NCI-H1694 (cell line): ENCODE results near the gene CORO7.

Experiments
- DNase-seq: peaks from one replicate; lab custom pipeline; 2025; lab: John Stamatoyannopoulos, UW

The CORO7 gene

DNA sequence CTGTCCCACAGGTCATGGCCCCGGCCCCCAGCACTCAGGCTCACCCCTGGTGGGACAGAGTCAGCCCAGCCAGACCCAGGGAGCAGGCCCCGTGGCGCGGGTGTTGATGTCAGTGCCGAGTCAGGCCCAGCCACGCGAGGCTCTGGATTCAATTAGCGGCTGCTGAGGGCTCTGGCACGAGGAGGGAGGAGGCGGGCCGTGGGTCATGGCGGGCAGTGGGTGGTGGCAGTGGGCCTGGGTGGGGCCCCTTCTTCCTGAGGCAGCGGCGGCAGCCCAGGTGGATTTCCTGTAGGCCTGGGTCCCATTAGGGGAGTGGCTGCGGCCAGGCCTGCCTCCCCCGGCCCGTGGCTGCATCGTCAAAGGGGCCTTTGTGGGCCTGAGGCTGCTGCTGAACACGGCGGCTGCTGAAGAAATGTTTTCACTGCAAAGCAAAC, 31.9 kb downstream of the CORO7 start:
- no peak for DNase-seq

DNA sequence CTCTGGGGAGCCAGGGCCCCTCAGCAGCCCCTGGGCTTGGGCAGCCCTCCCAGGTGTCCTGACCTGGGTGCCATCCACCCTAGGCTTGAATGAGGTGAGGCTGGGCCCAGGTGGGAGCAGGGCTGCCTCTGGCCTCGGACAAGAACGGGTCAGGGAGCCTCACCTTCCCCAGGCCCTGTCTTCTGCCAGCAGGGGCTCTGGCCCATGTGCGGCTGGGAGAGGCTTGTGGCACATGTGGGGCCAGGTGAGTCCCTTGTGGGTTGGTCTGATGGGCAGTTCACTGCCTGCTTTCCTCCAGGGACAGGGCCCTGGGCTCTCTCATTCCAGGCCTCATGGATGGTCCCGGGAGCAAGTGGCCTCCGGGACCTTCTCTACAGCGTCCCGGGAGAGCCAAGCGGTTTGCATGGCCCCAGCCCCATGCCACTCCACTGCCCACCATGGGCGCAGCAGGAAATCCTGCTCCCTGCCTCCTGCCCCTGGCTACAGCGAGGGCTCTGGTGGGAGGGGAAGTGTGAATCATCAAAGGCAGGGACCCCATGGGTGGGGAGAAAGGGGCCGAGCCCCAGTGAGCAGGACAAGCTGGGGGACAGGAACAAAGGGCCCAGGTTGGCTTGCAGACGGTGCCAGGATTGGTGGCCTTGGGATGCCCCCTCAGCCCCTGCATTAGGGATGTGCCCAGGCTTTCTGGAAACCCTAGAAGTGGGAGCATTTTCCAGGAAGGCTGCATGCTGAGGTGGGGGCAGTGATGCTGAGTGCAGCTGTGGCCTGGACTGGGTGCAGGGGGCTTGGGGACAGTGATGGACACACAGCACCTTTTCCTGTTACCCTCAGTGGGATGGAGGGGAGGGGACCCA, 32.6 kb downstream of the CORO7 start:
- no peak for DNase-seq

DNA sequence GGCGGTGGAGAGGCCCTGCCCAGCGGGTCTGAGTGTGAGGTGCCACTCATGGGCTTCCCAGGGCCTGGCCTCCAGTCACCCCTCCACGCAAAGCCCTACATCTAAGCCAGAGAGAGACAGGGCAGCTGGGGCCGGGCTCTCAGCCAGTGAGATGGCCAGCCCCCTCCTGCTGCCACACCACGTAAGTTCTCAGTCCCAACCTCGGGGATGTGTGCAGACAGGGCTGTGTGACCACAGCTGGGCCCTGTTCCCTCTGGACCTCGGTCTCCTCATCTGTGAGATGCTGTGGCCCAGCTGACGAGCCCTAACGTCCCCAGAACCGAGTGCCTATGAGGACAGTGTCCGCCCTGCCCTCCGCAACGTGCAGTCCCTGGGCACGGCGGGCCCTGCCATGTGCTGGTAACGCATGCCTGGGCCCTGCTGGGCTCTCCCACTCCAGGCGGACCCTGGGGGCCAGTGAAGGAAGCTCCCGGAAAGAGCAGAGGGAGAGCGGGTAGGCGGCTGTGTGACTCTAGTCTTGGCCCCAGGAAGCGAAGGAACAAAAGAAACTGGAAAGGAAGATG, 33.5 kb downstream of the CORO7 start:
- no peak for DNase-seq

DNA sequence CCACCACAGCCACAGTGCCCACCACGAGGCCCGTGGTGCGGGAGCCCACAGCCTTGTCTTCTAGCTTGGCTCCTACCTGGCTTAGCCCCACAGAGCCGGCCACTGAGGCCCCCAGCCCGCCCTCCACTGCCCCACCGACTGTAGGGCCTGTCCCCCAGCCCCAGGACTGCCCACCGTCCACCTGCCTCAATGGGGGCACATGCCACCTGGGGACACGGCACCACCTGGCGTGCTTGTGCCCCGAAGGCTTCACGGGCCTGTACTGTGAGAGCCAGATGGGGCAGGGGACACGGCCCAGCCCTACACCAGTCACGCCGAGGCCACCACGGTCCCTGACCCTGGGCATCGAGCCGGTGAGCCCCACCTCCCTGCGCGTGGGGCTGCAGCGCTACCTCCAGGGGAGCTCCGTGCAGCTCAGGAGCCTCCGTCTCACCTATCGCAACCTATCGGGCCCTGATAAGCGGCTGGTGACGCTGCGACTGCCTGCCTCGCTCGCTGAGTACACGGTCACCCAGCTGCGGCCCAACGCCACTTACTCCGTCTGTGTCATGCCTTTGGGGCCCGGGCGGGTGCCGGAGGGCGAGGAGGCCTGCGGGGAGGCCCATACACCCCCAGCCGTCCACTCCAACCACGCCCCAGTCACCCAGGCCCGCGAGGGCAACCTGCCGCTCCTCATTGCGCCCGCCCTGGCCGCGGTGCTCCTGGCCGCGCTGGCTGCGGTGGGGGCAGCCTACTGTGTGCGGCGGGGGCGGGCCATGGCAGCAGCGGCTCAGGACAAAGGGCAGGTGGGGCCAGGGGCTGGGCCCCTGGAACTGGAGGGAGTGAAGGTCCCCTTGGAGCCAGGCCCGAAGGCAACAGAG, 34.2 kb downstream of the CORO7 start:
- DNase-seq, result no peak

DNA sequence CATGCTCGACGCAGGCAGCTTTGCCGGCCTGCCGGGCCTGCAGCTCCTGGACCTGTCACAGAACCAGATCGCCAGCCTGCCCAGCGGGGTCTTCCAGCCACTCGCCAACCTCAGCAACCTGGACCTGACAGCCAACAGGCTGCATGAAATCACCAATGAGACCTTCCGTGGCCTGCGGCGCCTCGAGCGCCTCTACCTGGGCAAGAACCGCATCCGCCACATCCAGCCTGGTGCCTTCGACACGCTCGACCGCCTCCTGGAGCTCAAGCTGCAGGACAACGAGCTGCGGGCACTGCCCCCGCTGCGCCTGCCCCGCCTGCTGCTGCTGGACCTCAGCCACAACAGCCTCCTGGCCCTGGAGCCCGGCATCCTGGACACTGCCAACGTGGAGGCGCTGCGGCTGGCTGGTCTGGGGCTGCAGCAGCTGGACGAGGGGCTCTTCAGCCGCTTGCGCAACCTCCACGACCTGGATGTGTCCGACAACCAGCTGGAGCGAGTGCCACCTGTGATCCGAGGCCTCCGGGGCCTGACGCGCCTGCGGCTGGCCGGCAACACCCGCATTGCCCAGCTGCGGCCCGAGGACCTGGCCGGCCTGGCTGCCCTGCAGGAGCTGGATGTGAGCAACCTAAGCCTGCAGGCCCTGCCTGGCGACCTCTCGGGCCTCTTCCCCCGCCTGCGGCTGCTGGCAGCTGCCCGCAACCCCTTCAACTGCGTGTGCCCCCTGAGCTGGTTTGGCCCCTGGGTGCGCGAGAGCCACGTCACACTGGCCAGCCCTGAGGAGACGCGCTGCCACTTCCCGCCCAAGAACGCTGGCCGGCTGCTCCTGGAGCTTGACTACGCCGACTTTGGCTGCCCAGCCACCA, 35.1 kb downstream of the CORO7 start:
- DNase-seq, result no peak

DNA sequence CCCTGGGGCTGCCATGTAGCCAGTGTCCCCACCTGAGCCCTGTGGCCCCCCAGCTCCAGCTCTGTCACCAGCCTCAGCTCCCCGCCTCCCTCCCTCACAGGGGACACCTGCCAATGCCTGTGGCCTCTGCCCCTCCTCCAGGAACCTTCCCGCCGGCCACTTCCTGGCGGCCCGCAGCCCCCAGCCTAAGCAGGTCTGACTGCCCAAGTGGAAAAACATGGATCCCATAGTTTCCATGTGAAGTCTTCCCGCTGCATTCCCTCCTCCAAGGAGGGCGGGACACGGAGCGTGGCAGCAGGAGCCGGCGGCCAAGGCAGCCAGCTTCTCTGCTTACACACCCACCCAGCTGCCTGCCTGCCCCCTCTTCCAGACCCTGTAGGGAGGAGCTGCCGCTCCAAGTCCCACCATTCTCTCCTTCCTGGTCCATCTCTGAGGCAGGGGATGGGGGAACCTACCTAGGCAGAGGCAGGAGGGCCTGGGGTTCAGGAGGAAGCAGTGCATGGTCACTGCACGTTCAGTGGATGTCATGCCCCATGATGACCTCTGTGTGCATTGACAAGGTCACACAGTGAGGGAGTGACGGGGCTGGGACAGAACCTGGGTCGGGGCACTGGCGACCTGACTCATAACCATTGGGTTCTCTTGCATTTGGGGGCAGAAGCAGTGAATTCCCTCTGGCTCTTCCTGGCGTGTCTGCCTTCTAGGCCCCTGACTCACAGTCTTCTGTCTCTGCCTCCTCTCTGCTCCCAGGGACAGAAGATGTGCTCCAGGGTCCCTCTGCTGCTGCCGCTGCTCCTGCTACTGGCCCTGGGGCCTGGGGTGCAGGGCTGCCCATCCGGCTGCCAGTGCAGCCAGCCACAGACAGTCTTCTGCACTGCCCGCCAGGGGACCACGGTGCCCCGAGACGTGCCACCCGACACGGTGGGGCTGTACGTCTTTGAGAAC, 36.0 kb downstream of the CORO7 start:
- no peak for DNase-seq

DNA sequence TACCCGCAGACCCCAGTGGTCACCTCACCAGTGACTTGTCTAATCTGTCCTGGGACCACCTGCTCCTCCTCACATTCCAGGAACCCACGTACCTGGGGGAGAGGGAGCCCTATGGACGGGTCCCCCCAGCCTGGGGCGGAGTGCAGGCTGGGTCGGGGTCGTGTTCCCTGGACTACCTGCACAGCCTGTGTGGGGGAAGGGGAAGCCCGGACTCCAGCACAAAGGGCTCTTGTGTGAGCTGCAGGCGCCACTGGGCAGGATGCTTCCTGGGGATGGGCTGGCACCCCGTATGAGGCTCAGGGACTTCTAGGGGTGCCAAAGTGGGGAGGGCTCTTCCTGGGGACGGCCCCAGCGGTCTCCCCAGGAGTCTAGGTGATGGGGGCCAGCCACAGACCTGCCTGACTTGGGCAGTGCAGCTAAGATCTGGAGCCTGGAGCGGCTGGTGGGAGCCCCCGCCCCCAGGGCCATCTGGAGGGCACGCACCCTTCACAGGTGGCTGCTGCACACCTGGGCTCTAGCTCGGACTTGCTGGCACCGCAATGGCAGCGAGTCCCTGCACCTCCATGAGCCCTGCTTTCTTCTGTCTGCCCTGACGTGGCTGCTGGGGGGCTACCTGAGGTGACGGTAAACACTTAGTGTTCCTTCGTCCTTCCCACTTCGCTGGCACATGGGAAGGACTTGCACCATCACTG, 37.3 kb downstream of the CORO7 start:
- no peak for DNase-seq

DNA sequence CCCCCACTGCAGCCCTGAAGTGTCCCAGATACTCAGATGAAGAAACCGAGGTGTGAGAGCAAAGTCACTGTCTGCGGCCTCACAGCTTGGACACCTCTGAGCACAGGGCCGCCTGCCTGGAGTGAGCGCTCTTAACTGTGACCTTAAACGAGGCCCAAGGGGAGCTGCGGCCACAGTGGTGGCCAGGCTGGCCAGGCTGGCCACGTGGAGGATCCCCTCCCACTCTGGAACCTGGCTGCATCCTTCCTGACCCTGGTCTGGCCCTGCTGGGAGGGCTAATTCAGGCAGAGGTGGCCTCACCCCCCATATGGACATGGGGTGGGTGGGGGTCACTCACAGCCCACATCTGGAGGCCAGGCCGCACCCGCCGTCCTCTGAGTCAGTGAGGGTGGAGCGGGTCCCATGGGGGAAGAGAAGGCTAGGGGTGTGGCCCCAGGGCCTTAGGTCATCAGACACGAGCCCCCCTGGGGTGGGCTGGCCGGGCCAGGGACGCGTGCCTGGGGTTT, 38.2 kb downstream of the CORO7 start:
- no peak for DNase-seq

DNA sequence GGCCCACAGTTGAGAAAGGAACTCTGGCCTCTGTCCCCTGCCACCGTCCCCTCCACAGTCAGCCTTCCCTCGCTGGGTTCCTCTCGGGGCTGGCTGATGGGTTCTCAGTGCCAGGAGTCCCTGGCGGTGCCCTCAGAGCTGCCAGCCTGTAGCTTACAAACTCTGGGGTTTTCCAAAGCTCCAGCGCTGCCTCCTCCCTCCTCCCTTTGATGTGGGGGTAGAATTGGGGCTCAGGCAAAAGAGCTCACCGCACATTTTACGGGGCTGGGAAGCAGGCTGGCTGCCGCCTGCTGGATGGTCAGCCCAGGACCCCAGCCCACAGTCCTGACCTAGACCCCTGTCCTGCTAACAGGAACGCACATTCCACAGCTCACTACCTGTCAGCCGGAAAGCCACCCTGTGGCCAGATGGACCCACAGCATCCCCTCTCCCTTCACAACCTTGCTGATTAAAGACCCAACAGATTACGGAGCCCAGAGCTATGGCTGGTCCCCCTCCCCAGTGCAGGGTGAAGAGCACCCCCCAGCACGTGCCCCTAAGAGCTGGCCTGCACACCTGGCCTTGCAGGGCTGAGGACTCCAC, 38.7 kb downstream of the CORO7 start:
- no peak for DNase-seq

DNA sequence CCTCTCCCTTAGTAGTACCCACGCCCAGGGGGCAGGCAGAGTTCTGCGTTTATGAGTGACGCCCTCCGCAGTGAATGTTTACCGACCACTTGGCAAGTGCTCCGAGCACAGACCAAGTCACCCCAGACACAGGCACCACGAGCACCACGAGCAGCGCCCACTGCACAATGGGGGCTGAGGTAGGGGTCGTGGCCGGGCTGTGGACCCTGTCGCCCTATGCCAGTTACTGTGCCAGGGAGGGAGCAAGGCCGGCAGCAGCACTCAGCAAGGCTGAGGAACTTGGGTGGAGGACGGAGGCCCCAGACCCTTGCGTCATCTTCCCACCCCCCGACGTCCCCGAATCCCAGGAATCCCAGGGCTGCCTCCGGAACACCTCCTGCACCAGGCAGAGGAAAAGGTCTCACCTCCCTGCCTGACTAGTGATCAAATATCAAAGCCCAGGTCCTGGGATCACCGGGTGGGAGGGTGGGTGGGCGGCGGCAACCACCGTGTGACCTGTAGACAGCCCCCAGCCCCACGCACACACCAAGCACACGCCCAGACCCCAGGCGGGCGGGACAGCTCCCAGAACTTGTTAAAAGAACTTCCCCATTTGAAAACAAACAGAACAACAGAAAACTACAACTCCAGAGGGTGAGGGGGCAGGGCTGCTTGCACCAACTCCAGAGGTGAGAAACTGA, 39.4 kb downstream of the CORO7 start:
- DNase-seq, result no peak

DNA sequence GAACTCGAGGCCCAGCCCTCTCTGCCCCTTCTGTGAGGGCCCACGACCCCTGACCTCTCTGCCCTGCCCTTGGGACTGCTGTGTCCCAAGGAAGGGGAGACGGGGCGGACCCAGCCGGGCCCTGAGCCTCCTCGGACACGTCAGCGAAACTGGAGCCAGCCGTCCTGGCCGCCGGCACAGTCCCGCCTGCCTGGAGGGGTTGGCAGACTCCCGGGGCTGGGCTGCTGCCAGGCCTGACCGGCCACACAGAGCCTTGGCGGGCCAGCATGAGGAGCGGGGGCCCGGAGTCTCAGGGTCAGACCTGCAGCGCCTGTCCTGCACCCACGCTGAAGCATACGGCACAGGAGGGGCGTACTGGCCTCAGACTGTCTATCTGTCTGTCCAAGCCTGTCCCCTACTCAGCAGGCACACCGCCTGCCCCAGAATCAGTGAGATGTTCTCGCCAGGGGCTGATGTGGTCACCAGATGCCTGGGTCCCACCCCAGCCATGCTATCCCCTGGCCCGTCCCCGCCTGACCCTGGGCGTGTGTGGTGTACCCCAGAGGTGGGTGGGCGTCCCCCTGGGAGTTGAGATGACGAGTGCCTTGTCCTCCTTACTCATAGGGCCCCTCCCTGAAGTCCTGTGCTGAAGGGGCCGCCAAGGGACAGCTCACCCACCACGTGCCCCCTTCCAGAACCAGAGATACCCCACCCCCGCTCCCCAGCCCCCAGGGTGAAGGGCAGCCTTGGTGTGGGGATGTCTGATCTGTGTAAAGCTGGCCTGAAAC, 40.1 kb downstream of the CORO7 start:
- no peak for DNase-seq

DNA sequence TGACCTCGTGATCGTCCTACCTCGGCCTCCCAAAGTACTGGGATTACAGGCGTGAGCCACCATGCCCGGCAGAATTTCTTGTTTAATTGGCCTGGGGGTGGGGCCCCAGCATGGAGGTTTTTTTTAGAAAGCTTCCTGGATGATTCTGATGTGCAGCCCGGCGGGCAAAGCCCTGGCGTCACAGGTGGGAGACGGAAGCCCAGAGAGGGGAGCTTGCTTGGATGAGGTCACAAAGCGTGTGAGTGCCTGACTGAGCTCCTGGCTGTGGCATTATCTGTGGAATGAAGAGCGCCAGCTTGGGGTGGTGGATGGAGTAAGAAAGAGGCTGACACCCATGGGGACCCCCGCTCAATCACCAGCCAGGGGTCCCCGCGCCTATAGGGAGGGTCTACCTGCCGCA, 40.7 kb downstream of the CORO7 start:
- no peak for DNase-seq

DNA sequence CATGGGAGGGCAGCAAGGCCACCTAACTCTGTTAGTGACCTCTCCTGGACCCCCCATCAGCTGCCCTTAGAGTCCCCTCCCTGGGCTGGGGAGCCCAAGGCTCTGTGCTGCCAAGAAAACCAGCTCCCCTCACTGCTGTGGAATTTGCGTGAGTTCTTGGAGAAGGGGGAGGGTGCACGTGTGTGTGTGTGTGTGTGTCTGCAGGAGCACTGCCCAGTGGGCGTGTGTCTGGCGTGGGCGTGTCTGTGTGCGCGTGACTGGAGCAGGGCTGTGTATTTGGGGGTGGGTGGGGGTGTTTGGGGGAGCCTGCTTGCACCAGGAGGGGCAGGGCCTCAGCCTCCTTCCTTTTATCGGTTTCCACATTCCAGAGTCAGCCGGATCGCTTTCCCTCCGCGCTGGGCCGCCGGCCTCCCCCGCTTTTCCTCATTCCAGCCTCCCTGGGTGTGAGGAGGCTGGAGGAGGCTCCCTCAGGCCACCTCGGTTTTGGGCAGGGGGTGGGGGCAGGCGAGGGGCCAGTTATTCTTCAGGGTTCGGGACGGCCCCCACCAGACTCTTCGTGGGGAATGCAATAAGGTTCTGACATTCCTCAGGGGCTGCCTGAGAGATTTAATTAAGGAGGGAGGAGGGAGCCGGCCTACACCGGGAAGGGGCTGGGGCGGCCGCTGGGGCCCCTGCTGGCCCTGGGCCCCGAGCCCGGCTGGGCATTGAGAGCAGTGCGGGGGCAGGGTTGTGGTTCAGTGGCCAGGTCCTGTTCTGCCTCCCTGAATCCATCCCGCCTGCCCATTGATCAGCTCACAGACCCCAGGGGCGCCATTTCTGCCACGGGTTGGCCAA, 42.3 kb downstream of the CORO7 start:
- DNase-seq, result no peak

DNA sequence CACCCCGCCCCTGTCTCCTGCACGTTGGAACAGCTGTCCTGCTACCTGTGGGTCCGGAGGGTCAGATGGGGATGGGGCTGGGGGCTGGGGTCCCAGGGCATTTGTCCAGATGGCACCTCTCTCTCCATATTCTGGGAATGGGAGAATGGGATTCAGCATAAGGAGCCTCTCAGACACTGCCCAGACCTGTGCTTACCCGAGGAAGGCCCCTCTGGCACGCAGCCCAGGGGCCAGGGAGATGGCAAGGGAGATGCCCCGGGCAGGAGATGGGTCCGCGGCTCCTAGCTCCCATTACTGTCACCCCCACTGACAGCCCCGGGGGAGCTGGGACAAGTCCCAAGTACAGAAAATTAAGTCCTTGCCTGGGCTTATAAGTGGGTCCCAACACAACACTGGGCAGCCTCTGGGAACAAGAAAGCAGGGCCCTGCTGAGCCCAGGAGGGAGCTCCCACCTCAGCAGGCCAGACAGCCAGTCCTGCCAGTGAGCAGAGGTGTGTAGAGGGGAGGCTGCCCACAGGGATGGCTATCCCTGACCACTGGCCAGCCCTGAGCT, 43.0 kb downstream of the CORO7 start:
- DNase-seq, result no peak

DNA sequence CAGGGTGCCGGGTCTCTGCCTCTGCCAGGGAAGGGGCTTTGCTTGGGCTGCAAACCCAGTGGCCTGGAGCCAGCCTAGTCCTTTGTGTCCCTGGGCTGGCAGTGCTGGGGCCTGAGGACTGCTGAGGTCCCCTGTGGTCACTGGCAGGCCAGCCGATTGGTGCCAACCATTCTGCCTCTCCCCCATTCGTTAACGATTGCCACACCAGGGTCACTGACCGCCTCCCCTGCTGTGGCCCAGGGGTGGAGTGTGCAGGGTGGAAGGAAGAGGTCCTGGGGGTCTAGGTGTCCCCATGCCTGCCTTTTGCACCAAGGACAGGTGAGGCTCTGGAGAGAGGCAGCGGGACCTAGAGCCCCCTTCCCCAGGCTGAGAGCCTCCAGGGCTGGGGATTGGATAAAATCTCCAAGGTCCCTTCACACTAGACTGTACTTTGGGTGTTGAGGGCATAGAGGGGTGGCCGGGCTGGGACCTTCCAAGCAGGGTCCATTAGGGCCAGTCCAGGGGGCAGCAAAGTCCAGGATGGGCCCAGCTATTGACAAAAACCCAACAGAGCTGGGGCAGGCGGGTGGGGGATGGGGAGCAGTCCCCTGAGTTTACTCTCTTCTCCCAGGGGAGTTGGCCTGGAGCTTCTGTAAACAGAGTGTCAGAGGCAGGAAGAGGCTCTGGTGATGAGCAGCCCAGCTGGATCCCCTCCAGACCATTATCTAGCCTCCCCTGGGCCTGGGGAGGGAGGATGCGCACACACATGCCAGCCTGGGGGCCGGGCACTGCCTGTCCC, 43.6 kb downstream of the CORO7 start:
- DNase-seq, result peak; percentile 60

DNA sequence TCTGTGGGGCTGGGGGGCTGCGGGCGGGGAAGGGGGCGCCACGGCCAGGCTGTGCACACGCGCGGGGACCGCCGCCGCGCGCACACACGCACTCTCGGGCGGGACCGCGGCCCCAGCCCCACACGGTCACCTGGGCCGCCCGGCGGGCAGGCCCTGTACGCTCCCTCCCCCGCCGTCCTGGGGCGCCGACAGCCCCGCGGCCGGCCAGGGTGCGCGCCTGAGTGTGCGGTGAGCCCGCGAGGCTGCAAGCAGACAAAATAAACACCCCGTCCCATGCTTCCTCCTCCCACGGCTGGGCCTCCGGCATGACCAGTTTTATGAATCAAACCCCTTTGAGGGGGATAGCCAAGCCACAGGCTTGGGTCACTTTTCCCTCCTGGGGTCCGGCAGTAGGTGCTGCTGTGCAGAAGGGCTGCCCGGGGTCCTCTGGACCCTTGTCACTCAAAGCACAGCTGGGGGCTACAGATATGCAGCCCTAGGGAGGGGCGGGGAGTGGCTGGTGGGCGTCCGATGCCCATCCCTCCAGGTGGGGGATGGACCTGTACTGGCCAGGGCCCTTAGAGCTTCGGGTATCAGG, 44.3 kb downstream of the CORO7 start:
- DNase-seq, result no peak
